ENCODE measurements around the gene PTPN14.
"Not testable (repeated sequence)": the region's sequence is repeated elsewhere in the genome, so short reads cannot be mapped to it uniquely, and the experiment has no call there.

The PTPN14 gene

DNA sequence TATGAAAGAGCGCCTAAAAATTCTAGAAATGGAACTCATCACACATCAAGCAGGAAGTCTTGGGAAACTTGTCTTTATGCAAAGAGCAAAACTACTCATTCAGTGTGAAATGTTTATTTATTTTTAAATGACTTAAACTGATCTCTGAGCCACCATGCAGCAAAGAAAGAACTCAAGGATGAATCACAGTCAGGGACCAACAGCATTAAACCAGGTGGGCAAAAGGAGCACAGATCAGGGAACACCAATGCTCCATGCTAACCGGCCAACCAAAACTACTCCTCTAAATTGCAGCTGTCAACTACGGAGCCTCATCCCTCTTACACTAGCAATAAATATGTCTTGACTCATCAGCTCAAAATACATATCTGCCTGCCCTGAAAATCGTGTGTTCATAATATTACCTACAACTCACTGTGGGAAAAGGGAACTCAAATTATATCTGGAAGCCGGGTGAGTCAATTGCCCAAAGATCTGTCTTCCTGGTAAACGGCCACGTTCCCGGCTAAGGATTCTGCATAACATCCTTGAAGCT, 129.2 kb downstream of the PTPN14 start:
- DNase-seq, result no peak

DNA sequence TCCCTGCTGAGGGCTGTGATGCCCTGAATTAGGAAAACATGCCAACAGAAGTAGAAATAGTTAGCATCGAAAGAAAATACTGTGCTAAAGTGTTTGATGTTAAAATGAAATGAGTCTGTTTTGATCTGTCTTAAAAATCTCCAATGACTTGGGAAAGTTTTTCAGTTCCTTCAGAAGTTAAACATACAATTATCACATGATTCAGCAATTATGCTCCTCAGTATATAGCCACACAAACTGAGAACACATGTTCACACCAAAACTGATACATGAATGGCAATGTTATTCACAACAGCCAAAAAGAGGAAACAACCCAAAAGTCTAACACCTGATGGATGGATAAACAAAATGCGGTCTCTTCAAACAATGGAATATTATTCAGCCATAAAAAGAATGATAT, 130.6 kb downstream of the PTPN14 start:
- DNase-seq, result no peak

DNA sequence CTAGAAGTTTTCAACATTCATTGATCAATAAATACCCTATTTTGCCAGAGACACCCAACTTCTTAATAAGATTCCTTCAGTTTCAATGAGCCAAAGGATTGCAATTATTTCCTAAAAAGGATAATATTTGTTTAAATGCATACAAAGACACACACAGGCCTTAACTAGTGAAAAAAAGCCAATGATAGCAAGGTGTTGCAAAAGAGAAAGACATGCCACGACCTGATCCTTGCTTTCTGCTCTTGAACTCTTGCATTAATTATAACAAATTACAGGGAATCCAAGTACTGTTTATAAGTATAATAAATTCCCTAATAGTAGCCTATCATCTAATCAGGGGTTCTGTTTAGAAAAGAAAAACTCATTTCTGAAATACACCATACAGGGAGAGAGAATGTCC, 131.1 kb downstream of the PTPN14 start:
- DNase-seq, result no peak

DNA sequence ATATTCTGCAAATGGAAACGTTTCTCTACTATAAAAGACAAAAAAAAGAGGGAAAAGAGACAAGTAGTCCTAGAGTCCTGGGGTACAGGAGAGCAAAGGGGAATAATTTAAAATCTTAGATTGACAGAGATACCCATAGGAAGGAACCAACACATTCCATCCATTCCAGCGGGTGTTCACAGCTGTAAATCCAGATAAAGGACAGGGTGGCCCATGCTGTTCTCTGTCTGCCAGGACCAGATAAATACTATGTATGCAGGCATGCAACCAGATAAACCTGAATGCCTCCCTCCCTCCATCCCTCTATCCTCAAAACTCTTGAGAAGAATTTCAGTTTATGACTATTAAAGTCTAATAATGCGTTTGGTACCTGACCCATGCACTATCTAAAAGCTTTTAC, 131.8 kb downstream of the PTPN14 start:
- no peak for DNase-seq

DNA sequence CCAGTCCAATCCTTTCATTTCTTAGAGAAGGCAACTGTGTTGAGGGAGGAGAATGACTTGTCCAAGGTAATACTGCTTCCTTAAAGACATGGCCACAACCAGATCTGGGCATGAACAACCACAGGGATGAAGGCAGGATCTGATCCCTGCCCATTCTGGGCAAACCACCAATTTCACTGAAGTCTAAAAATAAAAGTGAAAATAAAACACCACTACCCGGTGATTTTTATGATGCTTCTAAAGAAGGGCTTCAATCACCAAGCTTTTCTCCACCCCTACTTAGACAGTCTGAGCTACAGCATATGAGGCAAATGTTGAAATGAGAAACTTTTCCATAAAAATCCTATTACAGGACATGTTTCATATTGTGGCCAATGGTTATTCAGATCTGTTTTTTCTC, 133.0 kb downstream of the PTPN14 start:
- no peak for DNase-seq

DNA sequence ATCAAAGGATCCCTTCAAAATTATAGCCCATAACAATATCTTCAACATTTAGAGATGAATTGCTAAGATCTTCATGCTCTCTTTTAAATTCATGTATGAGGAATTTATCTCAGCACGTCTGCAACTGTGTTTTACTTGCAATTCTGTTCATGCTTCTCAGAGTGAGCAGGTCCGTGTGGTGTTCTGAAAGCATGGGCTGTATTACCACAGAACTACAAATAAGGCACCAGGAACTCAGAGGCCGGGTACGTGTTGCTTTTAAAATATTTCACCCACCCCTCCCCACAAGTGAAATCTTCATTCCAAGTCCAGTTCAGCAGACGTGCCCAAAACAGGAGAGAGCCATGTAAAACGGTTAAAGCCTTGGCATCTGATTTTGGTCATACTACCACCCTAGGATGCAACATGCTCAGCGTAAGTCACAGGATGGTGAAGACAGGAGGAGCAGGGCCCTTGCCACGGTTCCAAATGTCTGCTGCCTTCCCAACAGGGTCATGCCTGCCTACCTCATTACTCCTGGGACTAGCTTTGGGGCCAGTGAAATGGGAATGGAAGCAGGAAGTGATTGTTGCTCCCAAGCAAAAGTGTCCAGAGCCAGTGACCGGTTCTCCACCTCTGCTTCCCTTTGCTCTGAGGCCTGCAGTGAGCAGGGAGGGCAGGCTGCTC, 133.7 kb downstream of the PTPN14 start:
- no peak for DNase-seq

DNA sequence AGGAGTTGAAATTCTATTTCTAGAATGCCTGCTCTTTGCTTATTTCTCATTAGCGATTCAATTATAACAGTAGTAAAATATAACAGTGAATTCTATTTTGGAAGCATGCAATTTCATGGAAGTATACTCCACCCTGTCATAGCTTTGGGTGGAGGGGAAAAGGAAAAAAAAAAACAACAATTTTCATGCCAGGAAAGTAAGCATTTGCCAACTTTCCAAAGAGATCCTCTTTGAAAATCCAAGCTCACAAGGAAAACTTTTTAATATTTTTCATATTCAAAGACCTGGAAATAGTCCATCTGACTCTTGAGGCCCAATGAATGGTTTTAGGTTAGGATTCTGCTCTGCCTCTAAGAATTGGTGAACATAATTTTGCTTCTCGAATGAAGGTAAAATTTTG, 134.5 kb downstream of the PTPN14 start:
- no peak for DNase-seq

DNA sequence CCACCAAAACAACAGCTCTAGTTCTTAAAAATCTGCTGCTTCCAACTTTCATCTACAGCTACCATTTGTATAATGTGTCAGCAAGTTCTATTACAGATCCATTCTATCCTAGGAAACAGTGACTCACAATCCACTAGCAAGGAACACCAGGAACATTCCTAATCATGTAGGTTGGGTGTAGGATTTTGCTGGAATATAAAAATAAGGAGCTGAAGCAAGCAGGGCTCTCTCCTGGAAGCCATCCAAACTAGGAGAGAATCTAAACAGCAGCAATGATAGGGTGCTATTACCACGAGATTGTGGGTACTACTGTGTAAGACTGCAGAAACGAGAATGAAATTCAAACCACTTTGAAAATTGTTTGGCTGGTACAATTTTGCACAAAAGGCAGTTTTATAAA, 135.0 kb downstream of the PTPN14 start:
- no peak for DNase-seq

DNA sequence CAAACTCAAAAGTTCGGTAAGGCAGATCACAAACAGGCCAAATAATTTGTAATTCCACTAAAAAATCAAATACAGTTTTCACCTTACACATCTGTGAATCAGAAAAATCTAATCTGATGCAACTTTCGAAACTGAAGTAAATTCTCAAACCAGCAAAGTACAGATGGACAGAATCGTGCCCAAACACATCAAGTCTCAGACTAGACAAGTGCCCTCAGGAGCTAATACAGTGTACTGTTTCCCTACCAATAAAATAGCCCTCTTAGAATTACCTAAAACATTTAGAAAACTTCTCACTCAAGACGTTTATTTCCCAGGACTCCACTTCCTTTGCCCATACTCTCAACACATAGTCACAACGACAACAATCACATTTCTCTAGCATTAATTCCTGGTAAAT, 136.3 kb downstream of the PTPN14 start:
- DNase-seq, result no peak

DNA sequence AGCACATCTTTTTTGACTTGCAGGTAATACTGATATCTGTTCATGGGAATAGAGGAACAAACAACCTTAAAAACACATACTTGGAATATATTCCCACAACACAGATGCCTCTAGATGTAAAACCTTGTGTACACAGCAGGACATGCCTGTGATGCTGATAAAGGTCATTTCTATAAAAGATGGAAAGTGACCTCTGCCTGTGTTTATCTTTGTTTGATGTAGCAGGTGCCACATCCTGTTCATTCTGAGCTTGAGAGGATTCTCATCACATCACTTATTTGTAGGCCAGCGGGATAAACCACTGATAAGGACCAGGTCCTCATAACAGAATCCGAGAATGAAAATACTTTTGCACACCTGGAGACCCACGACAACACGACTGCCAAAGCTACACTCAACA, 136.7 kb downstream of the PTPN14 start:
- no peak for DNase-seq

DNA sequence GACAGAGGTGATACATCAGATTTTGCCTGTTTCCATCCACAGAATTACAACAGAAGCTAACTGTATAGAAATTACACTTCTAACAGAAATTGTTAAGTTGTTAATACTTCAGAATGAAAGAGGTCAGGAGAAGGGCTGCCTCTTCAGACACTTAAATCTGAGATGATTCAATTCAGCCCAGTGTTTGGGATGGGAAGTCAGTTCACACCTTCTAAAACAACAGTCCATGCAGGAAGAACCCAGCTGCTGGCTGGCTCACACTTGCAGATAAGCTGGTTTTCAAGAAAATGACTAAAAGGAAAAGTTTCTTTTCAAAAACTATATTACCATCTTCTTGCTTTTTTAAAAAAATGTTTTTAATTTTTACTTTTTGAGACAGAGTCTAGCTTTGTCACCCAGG, 138.1 kb downstream of the PTPN14 start:
- DNase-seq, result no peak

DNA sequence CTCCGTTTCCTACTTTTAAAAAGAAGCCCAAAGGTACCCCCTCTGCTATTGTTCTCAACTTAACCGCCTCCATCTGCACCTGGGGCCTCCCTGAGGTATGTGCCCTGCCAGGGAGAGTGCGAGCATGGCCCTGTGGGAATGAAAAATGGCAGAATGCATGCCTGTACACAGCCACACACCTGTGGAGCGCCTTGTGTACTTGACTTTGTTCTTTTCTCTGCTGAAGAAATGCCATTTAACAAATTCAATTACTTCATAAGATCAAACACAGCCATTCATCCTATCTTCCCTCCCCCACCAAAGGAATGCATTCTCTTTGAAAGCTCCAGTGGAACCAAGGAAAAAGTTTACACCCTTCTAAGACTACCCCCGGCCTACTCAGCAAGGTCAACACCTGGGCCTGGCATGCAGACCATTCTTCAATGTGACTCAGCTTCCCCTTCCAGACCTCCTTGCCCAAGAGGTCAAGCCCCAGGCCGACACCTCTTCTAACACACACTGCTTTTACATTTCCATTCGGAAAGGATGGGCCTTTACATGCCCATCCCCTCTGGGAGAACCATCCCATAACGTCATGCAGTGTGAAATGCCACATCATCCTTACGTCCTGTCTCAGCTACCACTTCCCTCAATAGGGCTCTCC, 146.7 kb downstream of the PTPN14 start:
- no peak for DNase-seq

DNA sequence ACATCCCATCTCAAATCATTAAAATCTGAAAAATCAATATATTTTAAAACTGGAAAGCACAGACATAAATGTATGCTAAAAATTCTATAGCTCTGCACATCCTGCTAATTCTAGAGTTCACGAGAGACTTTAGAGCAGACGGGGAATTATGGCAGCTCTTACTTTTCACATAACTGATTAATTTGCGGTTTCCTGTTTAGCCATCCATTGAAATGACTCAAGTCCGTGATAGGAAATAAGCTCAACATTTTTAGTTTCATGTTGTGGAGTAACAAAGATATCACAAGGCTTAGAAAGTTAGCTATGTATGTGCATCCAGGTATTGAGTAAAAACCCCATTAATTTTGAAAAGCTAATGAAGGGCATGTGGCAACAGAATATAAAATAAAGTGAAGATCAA, 147.2 kb downstream of the PTPN14 start:
- no peak for DNase-seq

DNA sequence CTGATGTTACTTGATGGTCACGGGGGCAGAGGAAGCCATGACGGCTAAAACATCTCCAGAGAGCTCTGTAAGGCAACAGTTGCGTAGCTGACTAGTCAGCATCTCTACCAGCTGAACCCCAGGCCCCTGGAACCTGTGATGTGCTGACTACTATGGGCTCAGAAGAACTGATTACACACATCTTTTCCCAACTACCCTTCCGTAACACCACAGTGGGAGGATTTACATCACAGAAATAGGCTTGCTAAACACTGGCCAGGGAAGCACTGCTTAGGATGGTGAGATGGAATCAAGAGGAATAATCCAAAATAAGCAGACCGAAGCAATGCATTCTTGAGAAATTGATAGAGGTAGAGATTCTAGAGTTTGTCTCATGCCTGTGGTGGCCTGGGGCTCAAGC, 148.0 kb downstream of the PTPN14 start:
- no peak for DNase-seq

DNA sequence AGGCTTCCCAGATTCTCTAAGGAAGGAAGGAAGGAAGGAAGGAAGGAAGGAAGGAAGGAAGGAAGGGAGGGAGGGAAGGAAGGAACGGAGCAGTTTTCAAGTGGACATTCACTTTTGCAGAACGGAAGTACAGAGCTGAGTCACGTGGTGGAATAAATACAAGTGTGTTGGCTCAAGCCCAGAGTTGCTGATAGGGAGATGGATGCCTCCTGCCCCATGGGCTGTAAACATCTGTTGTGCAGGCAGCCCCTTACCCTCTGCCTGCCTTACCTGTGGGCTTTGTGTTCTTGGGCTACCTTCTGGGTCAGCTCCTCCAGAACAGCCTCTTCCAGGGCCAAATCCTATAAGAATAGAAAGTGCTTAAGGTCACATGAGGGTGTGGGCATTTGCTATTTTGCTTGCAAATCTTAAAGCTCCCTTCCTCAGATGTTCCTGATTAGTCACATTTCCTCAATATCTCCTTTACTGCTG, 148.8 kb downstream of the PTPN14 start:
- no peak for DNase-seq

DNA sequence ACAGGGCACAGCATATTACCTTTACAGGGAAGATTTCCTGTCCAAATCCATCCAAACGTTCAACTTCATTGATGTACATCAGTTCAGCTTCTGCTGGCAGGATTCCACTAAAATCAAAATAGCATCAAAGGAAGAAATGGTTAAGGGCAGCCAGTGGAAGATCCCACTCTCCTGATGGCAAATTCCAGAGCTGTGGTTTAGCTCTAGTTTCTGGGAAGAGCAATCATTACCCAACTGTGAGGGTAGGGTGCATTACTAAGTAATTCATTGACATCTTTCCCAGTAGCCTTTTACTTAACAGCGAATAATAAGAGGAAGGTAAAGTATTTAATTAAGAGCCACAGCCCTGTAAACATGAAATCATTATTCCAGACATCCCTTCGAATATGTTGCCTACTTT, 149.7 kb downstream of the PTPN14 start:
- no peak for DNase-seq

DNA sequence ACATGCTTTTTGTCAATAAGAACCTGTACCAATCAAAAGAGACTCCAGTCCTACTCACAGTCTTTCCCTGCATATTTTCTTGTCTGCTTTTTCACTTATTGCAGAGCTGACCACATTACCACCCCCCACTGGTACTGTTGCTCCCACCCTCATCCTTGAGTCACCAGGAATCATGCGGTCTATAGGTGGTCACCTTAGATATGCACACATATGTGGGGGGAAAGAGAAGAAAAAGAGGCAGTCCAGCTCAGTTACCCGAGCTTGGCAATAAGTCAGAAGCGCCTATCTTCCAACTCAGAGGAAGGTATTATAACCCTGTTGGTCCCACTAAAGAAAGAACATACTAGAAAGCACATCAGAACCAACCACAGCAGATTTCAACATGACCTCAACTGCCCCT, 151.3 kb downstream of the PTPN14 start:
- DNase-seq, result no peak

DNA sequence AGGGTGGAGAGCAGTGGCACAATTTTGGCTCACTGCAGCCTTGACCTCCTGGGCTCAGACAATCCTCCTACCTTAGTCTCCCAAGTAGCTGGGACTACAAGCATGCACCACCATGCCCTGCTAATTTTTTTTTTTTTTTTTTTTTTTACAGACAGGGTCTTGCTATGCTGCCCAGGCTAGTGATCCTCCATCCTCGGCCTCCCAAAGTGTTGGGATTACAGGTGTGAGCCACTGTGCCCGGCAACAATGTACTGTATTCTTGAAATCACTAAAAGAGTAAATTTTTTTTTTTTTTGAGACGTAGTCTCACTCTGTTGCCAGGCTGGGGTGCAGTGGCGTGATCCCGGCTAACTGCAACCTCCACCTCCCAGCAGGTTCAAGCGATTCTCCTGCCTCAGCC, 152.9 kb downstream of the PTPN14 start:
- DNase-seq, result no peak

DNA sequence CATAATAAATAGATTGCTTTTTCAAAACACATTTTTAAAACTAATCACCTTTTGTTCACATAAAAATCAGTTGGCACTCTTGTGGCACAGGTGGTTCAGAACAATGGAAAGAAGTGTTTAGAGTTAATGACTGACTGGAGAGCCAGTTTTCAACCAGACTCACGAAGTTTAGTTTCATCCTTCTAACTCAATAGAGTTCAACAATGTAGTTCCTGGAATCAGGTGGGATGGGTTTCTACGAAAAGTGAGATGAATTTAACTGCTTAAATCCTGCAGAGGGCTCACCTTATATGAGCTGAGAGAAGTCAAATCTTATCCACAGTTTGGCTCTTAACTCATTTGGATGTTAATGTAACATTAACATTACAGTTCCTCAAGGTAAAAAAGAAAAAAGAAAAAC, 153.9 kb downstream of the PTPN14 start:
- no peak for DNase-seq

DNA sequence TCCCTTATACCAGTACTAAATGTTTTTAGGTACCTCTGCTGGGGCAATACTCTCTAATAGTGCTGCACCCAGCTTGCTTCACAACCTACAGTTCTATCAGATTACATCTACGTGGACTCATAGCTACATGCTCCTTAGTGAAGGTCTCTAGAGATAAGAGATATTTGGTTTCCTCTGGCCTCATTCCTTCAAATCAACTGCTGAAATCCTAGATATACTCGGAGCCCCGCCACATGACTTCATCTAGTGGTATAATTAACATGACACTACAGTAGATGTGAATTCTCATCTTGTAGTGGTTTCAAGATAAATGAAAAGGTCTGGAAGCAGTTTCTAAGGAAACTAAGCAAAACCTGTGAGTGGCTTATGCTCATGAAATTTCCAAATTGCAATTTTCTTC, 155.1 kb downstream of the PTPN14 start:
- DNase-seq, result no peak

DNA sequence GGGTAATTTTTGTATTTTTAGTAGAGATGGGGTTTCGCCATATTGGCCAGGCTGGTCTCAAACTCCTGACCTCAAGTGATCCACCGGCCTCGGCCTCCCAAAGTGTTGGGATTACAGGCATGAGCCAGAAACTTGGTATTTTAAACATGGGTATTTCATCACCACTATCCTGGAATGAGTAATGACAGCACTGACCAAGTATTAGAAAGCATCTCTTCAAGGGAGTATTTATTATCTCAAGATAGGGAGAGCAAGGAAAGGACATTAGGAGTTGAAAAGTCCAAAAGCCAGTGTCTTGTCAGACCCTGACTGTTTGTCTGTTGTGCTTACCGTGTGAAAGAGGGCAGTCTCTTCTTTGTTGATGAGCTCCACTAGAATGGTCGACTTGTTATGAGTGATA, 156.8 kb downstream of the PTPN14 start:
- DNase-seq, result not testable (repeated sequence)

DNA sequence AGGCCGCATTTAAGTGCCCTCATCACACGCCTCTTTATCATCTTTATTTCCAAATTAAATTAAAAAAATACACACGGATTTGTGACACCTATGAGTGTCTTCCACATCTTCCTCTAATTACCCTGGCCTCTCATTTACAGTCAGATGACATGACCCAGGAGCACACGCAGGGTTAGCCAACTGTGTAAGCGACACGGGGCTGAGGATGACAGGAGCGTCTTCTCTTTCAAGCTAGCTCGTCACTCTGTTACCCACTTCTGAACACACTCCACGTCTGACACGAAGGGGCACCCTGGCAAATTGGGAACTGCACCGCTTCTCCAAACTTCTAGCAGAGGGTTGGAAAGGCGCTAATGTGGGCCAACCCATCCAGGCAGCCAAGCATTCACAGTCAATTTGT, 158.3 kb downstream of the PTPN14 start:
- no peak for DNase-seq

DNA sequence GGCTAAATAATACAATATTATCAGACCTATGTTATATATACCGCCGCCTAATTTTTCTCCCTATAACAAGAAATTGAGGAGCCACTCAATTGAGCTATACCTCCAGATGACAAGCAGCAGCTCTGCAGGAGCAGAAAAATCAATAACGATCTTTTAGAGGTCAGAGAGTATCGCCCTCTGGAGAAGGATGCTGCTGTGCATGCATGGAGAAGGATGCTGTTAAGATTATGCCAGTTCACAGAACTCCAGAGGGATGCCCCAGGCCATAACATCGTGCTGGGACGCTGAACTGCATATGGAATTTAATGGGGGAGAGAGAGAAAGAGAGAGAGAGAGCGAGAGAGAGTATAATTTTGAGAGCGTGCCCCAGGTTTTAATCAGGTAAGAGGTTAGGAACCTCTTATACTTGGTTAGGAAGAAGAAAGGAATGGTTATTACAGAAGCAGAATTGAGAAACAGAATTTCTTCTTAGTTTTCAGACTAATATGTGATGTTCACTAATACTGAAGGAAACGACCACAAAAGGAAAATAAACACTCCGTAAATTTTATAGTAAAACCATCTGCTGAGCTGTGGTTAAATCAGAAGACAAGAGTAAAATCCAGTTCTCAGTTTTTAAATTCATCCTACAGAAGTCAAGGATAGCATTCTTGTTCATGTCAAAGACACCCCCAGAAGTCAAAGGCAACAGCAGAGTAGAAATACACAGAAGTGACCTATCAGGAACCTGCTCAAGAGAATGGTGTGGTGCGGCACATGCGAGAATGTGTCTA, 159.3 kb downstream of the PTPN14 start:
- no peak for DNase-seq

DNA sequence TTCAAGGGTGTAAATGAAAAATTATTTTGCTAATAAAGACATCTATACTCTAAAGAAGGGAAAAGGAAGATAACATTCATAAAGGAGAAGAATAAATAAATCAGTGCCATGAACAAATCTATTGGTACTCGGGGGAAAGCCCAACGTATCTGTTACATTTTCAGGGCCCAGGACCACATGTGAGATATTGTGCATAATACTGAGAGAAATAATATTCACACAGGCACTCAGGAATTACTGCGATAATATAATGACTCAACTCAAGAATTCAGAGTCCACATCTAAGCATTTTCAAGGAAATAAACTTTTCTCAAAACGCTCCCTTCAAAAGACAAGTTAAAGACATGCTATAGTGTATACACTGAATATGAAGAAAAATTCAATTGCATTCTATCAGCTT, 161.7 kb downstream of the PTPN14 start:
- DNase-seq, result no peak

Measured in stimulated activated CD4-positive, alpha-beta T cell treated with anti-CD3 and anti-CD28 coated beads, Interleukin-4, amount 100 ng/mL, for 24 hours (primary cell).